HEK293 (cell line): ENCODE results near the gene GAK.

Experiments
- BCL11A ChIP-seq: fragments of 450-650 bp; formaldehyde crosslinking; IDR thresholded peaks from 2 replicates; pipeline ENCODE4 v1.5.1; 2016; ENCODE audit warnings: low read depth, missing biosample characterization, missing genetic modification characterization
- CTCF ChIP-seq: fragments of 450-650 bp; formaldehyde crosslinking; IDR thresholded peaks from 2 replicates; pipeline ENCODE4 v1.5.1; 2016; ENCODE audit warnings: missing biosample characterization, missing genetic modification characterization
- RBAK ChIP-seq: fragments of 450-650 bp; formaldehyde crosslinking; IDR thresholded peaks from 2 replicates; pipeline ENCODE4 v1.5.1; 2016; ENCODE audit warnings: missing biosample characterization, missing genetic modification characterization
- ZNF16 ChIP-seq: fragments of 450-650 bp; formaldehyde crosslinking; IDR thresholded peaks from 2 replicates; pipeline ENCODE4 v1.5.1; 2016; ENCODE audit warnings: low read depth, missing biosample characterization, missing genetic modification characterization
- ZNF18 ChIP-seq: fragments of 450-650 bp; formaldehyde crosslinking; IDR thresholded peaks from 2 replicates; pipeline ENCODE4 v1.5.1; 2016; ENCODE audit warnings: missing biosample characterization, missing genetic modification characterization
- ZNF24 ChIP-seq: fragments of 450-650 bp; formaldehyde crosslinking; IDR thresholded peaks from 2 replicates; pipeline ENCODE4 v1.5.1; 2016; ENCODE audit warnings: missing biosample characterization, missing genetic modification characterization
- ZNF274 ChIP-seq, 2 experiments: fragments of 200-500 bp in 1 of 2; fragments of 450-650 bp in 1 of 2; sonication (Bioruptor generic) in 1 of 2; formaldehyde crosslinking in 1 of 2; IDR thresholded peaks; 2 replicates each; pipeline versions ENCODE4 v1.5.1 to v1.6.1; 2014 to 2016; ENCODE audit warnings: borderline replicate concordance in 1 of 2, inconsistent platforms in 1 of 2, low read length in 1 of 2, missing biosample characterization in 1 of 2, missing genetic modification characterization in 1 of 2
- ZNF416 ChIP-seq: fragments of 450-650 bp; formaldehyde crosslinking; IDR thresholded peaks from 2 replicates; pipeline ENCODE4 v1.5.1; 2016; ENCODE audit warnings: missing biosample characterization, missing genetic modification characterization
- ZNF501 ChIP-seq: fragments of 450-650 bp; formaldehyde crosslinking; IDR thresholded peaks from 2 replicates; pipeline ENCODE4 v1.5.1; 2016; ENCODE audit warnings: missing biosample characterization, missing genetic modification characterization
- ZNF521 ChIP-seq: fragments of 450-650 bp; formaldehyde crosslinking; IDR thresholded peaks from 2 replicates; pipeline ENCODE4 v1.5.1; 2017; ENCODE audit warnings: missing biosample characterization, mild to moderate bottlenecking, missing genetic modification characterization
- ZNF600 ChIP-seq: fragments of 450-650 bp; formaldehyde crosslinking; IDR thresholded peaks from 2 replicates; pipeline ENCODE4 v1.5.1; 2016; ENCODE audit warnings: missing biosample characterization, missing genetic modification characterization
- ZNF785 ChIP-seq: fragments of 450-650 bp; formaldehyde crosslinking; IDR thresholded peaks from 2 replicates; pipeline ENCODE4 v1.5.1; 2016; ENCODE audit warnings: missing biosample characterization, missing genetic modification characterization
- ZSCAN16 ChIP-seq: fragments of 450-650 bp; formaldehyde crosslinking; IDR thresholded peaks from 2 replicates; pipeline ENCODE4 v1.5.1; 2016; ENCODE audit warnings: missing biosample characterization, missing genetic modification characterization

GRCh38 chr4:856225-856901 is 75.8 kb downstream of the GAK start:
- TF ChIP-seq RBAK (tag by site-specific recombination), result no peak
- TF ChIP-seq ZNF274 (IDR thresholded peaks at IDR 0.05; ENCODE audit: low read length), result no peak
- TF ChIP-seq ZNF274 (tag by site-specific recombination; IDR thresholded peaks at IDR 0.05; ENCODE audit: borderline replicate concordance), result no peak
- TF ChIP-seq ZNF18 (tag by site-specific recombination), result 0 out of 2 replicates have a peak, but pooled peaks have one; percentile 45
- no peak for TF ChIP-seq ZNF24 (tag by site-specific recombination)
- TF ChIP-seq CTCF (tag by site-specific recombination), result no peak
- no peak for TF ChIP-seq ZNF600 (tag by site-specific recombination)
- no peak for TF ChIP-seq ZNF521 (tag by site-specific recombination)
- TF ChIP-seq ZNF785, result no peak
- TF ChIP-seq BCL11A (tag by site-specific recombination), result no peak
- no peak for TF ChIP-seq ZNF501 (tag by site-specific recombination)
- no peak for TF ChIP-seq ZNF416 (tag by site-specific recombination)
- TF ChIP-seq ZNF16 (tag by site-specific recombination), result no peak
- no peak for TF ChIP-seq ZSCAN16
